HUES64 (cell line): ENCODE data around the gene CYSLTR2.
"Not testable (repeated sequence)": the region's sequence is repeated elsewhere in the genome, so short reads cannot be mapped to it uniquely, and the experiment has no call there.

Experiments used
- H3K27ac ChIP-seq: 2 replicates; pipeline ENCODE4 v1.7.0; 2013; ENCODE audit warnings: low read depth, low read length, inconsistent platforms
- H3K27me3 ChIP-seq: 2 replicates; pipeline ENCODE4 v1.6.1; 2013; ENCODE audit warnings: mild to moderate bottlenecking, low read length; ENCODE audit not compliant: insufficient read depth
- H3K36me3 ChIP-seq: 2 replicates; pipeline ENCODE4 v1.6.1; 2013; ENCODE audit warnings: mild to moderate bottlenecking, low read length; ENCODE audit not compliant: insufficient read depth
- H3K4me1 ChIP-seq: 2 replicates; pipeline ENCODE4 v1.6.1; 2013; ENCODE audit warnings: mild to moderate bottlenecking, low read length, moderate library complexity; ENCODE audit not compliant: insufficient read depth
- H3K4me3 ChIP-seq: 2 replicates; pipeline ENCODE4 v1.5.1; 2013; ENCODE audit warnings: mild to moderate bottlenecking, low read length, moderate library complexity
- H3K9ac ChIP-seq: 2 replicates; pipeline ENCODE4 v1.6.1; 2013; ENCODE audit warnings: mild to moderate bottlenecking, low read depth, low read length
- H3K9me3 ChIP-seq: 2 replicates; pipeline ENCODE4 v1.6.1; 2013; ENCODE audit warnings: low read depth, low read length; ENCODE audit not compliant: insufficient read depth
- WGBS: fragments of 150-250, 120-280 bp; methylation state at CpG from one replicate; pipeline ENCODE4 v1.1.7; 2013; ENCODE audit warnings: missing lambda C conversion rate; 5-methylcytosine and 5-hydroxymethylcytosine counted together

CYSLTR2 gene

DNA sequence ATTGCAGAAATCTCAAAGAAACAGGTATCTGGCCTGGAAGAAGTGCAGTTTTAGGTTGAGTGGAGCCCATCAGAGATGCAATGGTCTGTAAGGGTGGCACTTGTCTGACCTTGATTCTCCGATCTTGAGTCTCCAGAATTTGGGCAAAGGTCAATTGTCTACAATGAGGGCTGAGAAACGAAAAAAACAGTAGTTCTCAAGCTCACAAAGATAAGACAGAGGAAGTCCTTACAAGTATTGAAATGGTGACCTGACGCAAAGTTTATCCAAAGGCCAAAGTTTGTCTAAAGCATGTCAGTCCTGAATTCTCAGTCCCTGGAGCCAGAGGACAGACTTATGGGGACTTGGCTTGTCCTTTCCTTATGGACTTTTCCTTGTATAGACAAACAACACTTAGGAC is 40.3 kb downstream of the CYSLTR2 start:
- Histone ChIP-seq H3K27ac (no peak overlapping the region), H3K27me3 (no peaks in the 10 kb centered on the region), H3K9ac (no peak overlapping the region), H3K4me1 (no peaks in the 10 kb centered on the region), H3K9me3 (peaks cover 18% of the 10 kb centered on the region), H3K4me3 (no peak overlapping the region), H3K36me3 (no peaks in the 10 kb centered on the region)
- 96% methylated on average over 3 of the region's 3 CpGs for WGBS

DNA sequence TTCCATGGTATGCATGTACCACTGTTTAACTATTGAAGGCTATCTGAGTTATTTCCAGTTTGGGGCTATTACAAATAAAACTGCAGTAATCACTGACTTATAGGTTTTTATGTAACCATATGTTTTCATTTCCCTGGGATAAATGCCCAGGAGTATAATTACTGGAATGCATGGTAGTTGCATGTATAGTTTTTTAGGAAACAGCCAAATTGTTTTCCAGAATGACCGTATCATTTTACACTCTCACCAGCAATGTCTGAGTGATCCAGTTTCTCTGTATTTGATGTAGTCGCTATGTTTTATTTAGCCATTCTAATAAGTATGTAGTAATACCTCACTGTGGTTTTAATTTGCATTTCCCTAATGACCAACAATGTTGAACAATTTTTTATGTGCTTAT is 42.0 kb downstream of the CYSLTR2 start:
- Histone ChIP-seq H3K9me3 (peaks cover 18% of the 10 kb centered on the region), H3K4me1 (no peaks in the 10 kb centered on the region), H3K27me3 (no peaks in the 10 kb centered on the region), H3K4me3 (no peak overlapping the region), H3K9ac (no peak overlapping the region), H3K36me3 (no peaks in the 10 kb centered on the region), H3K27ac (no peak overlapping the region)
- no CpG with 5 or more reads among the region's 2 CpGs for WGBS

DNA sequence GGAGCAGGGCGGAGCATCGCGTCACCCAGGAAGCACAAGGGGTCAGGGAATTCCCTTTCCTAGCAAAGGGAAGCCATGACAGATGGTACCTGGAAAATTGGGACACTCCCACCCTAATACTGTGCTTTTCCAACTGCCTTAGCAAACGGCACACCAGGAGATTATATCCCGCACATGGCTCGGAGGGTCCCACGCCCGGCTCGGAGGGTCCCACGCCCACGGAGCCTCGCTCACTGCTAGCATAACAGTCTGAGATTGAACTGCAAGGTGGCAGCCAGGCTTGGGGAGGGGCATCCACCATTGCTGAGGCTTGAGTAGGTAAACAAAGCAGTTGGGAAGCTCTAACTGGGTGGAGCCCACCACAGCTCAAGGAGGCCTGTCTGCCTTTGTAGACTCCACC is 42.9 kb downstream of the CYSLTR2 start:
- H3K36me3 ChIP-seq, H3K9ac ChIP-seq, H3K4me3 ChIP-seq, H3K27ac ChIP-seq, H3K4me1 ChIP-seq, H3K27me3 ChIP-seq: not testable (repeated sequence)
- 95% methylated on average over 12 of the region's 12 CpGs for WGBS
- peaks cover 18% of the 10 kb centered on the region for H3K9me3 ChIP-seq

DNA sequence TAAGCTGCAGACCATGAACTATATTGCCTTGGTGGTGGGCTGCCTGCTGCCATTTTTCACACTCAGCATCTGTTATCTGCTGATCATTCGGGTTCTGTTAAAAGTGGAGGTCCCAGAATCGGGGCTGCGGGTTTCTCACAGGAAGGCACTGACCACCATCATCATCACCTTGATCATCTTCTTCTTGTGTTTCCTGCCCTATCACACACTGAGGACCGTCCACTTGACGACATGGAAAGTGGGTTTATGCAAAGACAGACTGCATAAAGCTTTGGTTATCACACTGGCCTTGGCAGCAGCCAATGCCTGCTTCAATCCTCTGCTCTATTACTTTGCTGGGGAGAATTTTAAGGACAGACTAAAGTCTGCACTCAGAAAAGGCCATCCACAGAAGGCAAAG is 53.7 kb downstream of the CYSLTR2 start:
- Histone ChIP-seq H3K9ac (no peak overlapping the region), H3K4me1 (no peaks in the 10 kb centered on the region), H3K27me3 (no peaks in the 10 kb centered on the region), H3K36me3 (no peaks in the 10 kb centered on the region), H3K9me3 (0 out of 2 replicates have a peak, but pooled peaks cover 11% of the 10 kb centered on the region), H3K27ac (no peak overlapping the region), H3K4me3 (no peak overlapping the region)
- 93% methylated on average over 5 of the region's 5 CpGs for WGBS

- Histone ChIP-seq H3K9me3 (peaks cover 14% of the 10 kb centered on the region; the same call in 1 of the 2 replicates), H3K27ac (no peak overlapping the region), H3K36me3 (no peaks in the 10 kb centered on the region), H3K9ac (no peak overlapping the region), H3K4me1 (no peaks in the 10 kb centered on the region), H3K27me3 (no peaks in the 10 kb centered on the region), H3K4me3 (no peak overlapping the region)
- 94% methylated on average over 1 of the region's 1 CpG for WGBS
Observed at GRCh38 chr13:48708764-48709163, 55.0 kb downstream of the CYSLTR2 start.

GRCh38 chr13:48709213-48709612 is 55.5 kb downstream of the CYSLTR2 start:
- Histone ChIP-seq H3K9me3 (peaks cover 17% of the 10 kb centered on the region), H3K27me3 (no peaks in the 10 kb centered on the region), H3K36me3 (no peaks in the 10 kb centered on the region), H3K27ac (no peak overlapping the region), H3K4me1 (no peaks in the 10 kb centered on the region), H3K9ac (no peak overlapping the region), H3K4me3 (no peak overlapping the region)
- WGBS, result 93% methylated on average over 2 of the region's 2 CpGs

- no CpG with 5 or more reads among the region's 1 CpG for WGBS
- Histone ChIP-seq H3K4me1 (no peaks in the 10 kb centered on the region), H3K36me3 (no peaks in the 10 kb centered on the region), H3K27me3 (no peaks in the 10 kb centered on the region), H3K9ac (no peak overlapping the region), H3K27ac (no peak overlapping the region), H3K9me3 (peaks cover 26% of the 10 kb centered on the region), H3K4me3 (no peak overlapping the region)
Observed at GRCh38 chr13:48710160-48710559, 56.4 kb downstream of the CYSLTR2 start.

- Histone ChIP-seq H3K4me3 (no peak overlapping the region), H3K9ac (no peak overlapping the region), H3K27me3 (no peaks in the 10 kb centered on the region), H3K4me1 (no peaks in the 10 kb centered on the region), H3K36me3 (no peaks in the 10 kb centered on the region), H3K9me3 (peaks cover 46% of the 10 kb centered on the region), H3K27ac (no peak overlapping the region)
Observed at GRCh38 chr13:48712141-48712540, 58.4 kb downstream of the CYSLTR2 start.

GRCh38 chr13:48715977-48716376 is 62.2 kb downstream of the CYSLTR2 start:
- Histone ChIP-seq H3K36me3 (no peaks in the 10 kb centered on the region), H3K27ac (no peak overlapping the region), H3K4me3 (no peak overlapping the region), H3K9ac (no peak overlapping the region), H3K4me1 (no peaks in the 10 kb centered on the region), H3K27me3 (no peaks in the 10 kb centered on the region), H3K9me3 (peaks cover 67% of the 10 kb centered on the region)
- WGBS, result no CpG with 5 or more reads among the region's 1 CpG

DNA sequence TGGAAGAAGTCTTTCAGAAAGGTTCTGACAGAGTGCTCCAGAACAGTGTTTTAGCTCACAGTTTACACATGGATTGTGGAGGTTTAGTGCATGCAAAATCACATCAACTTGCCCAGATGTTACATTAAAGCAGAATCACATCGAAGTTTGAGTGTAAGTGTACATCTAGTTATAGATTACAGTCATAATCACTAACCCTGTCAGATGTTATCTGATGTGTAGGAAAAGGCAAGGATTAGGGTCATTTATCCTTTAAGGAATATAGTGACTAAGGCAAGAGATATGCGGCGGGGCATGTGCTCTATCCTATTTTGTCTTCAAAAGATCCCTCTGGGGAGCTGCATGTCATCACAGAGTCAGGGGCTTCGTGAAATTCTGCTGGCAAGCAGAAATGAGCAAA is 66.9 kb downstream of the CYSLTR2 start:
- WGBS, result 96% methylated on average over 3 of the region's 4 CpGs
- peaks cover 58% of the 10 kb centered on the region for H3K9me3 ChIP-seq
- H3K36me3 ChIP-seq, result no peaks in the 10 kb centered on the region
- no peaks in the 10 kb centered on the region for H3K4me1 ChIP-seq
- H3K9ac ChIP-seq, result no peak overlapping the region
- no peaks in the 10 kb centered on the region for H3K27me3 ChIP-seq
- no peak overlapping the region for H3K4me3 ChIP-seq
- H3K27ac ChIP-seq, result no peak overlapping the region

- H3K4me1 ChIP-seq, result no peaks in the 10 kb centered on the region
- H3K27me3 ChIP-seq, result no peaks in the 10 kb centered on the region
- no peak overlapping the region for H3K9ac ChIP-seq
- WGBS, result 85% methylated on average over 1 of the region's 1 CpG
- no peak overlapping the region for H3K27ac ChIP-seq
- H3K36me3 ChIP-seq, result no peaks in the 10 kb centered on the region
- peaks cover 33% of the 10 kb centered on the region for H3K9me3 ChIP-seq
- H3K4me3 ChIP-seq, result no peak overlapping the region
Observed at GRCh38 chr13:48723168-48723567, 69.4 kb downstream of the CYSLTR2 start.

GRCh38 chr13:48725271-48725670 is 71.5 kb downstream of the CYSLTR2 start:
- Histone ChIP-seq H3K36me3 (no peaks in the 10 kb centered on the region), H3K27me3 (no peaks in the 10 kb centered on the region), H3K9me3 (peaks cover 15% of the 10 kb centered on the region; the same call in 1 of the 2 replicates), H3K27ac (no peak overlapping the region), H3K4me3 (no peak overlapping the region), H3K9ac (no peak overlapping the region), H3K4me1 (no peaks in the 10 kb centered on the region)
